GM21447 (cell line): ENCODE results near the gene OBSCN.

Experiments used
- ATAC-seq: cut with Tn5 transposase; IDR thresholded peaks from one replicate; pipeline ENCODE4 v1.9.1; 2021; ENCODE audit not compliant: unreplicated experiment

The OBSCN gene

DNA sequence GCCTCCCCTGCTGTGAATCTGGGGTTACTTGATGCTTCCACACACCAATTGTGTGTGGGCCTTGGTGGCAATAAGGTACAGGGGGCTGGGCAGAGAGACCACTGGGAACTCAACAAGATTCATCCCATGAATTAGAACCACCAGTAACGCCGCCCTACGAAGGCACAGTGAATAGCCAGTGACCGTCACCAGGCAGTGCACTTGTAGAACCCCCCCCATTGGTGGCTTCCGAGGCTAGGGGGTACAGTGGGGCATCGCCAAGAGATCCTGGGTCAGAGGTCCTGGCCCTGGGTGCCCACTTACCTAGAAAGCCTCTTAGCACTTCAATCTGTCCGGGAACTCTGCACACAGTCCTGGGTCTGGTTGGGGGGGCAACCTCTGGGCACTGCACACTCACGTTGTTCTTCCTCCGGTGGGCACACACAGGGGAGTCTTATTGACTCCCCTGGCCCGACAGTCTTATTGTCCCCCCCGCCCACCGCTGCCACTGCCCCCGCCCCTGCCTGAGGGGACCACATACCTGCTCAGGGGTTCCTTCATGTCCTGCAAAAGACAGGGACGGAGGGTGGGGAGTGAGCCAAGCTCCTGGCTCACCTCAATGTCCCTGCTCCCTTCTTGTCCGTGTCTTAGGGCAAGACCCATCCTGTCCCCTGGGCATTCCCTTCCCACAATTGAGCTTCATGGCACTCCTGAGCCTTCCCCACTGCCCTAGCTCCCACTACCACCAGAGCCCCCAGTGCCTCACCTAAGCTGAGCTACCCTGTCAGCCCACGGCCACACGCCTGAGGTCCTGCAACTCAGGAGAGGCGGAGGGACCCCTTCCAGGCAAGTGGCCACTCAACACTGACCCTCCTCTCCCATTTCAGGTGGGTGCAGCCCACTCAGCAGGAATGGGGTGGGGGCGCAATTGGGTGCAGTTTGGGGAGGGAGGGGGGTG lies 201.3 kb downstream of the OBSCN start:
- no peak for ATAC-seq

DNA sequence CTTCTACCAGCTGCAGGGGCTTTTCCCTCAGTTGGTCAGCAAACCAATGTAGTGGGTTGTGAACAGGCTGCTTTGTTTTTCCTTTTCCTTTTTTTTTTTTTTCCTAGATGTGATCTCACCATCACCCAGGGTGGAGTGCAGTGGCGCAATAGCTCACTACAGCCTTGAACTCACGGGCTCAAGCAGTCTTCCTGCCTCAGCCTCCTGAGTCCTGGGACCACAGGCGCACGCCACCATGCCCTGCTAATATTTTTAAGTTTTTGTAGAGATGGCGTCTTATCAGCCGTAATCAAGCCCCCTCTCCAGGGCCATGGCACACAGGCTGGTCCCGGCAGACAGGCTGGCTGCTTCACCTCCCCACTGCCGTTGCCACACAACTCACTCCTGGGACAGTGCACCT lies 202.2 kb downstream of the OBSCN start:
- no peak for ATAC-seq

DNA sequence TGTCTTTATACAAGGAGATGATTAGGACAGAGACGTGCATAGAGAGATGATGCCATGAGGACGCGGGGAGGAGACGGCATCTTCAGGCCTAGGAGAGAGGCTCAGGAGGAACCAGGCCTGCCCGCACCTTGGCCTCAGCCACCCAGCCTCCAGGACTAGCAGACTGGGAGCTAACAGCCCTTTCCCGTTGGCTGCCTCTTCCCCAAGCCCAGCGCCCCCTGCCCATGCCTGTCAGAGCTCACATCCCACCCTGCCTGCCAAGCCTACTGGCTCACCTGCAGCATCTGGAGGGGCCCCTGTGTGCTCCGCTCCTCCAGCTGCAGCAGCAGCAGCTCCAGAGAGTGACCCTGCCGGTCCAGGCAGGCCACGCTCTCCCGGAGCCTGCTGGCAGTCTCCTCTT lies 202.8 kb downstream of the OBSCN start:
- ATAC-seq = no peak

DNA sequence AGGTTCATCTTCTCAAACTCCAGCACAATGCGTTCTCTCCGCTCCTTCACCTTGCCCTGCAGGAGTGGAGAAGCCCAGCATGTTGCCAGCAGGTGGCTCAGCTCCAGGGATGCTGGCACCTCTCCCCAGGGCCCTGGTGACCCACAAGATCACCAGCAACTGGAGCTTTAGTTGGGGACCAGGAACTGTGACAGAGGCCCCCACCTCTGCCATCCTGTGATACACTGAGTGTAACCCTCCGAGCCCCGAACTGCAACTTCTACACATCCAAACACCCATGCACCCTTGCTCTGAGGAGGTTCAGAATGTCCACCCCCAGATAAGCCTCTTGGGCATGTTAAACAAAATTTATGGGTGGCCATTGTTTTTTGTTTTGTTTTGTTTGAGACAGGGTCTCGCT lies 203.3 kb downstream of the OBSCN start:
- no peak for ATAC-seq

DNA sequence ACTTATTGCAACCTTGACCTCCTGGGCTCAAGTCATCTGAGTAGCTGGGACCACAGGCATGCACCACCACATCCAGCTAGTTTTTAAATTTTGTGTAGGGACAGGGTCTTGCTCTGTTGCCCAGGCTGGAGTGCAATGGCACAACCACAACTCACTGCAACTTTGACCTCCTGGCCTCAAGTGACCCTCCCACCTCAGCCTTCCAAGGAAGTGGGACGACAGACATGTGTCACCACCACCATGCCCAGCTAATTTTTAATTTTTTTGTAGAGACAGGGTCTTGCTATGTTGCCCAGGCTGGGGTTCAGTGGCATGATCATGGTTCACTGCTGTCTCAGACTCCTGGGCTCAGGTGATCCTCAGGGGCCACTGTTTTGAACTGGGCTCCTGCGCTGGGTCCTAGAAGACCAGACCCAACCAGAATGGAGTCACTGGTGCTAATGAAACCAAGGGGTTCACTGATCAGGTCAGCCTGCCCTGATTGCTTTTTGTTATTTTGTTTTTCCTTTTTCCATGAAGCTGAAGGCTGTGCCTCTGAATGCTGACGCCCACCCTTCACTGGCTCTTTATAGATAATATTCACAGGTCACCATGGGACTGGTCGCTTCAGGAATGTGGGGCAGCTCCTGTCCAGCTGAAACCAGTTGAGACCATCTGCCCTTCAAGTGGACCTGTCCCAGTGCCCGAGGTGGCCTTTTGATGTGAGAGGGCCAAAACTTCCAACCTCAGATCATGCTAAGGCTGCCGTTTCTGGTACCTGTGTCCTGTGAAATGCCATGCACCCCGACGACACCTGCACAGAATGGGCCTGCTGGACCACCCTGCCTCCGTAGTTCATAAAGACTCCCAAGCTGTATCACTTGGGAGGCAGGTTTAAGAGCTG lies 203.9 kb downstream of the OBSCN start:
- ATAC-seq = no peak

DNA sequence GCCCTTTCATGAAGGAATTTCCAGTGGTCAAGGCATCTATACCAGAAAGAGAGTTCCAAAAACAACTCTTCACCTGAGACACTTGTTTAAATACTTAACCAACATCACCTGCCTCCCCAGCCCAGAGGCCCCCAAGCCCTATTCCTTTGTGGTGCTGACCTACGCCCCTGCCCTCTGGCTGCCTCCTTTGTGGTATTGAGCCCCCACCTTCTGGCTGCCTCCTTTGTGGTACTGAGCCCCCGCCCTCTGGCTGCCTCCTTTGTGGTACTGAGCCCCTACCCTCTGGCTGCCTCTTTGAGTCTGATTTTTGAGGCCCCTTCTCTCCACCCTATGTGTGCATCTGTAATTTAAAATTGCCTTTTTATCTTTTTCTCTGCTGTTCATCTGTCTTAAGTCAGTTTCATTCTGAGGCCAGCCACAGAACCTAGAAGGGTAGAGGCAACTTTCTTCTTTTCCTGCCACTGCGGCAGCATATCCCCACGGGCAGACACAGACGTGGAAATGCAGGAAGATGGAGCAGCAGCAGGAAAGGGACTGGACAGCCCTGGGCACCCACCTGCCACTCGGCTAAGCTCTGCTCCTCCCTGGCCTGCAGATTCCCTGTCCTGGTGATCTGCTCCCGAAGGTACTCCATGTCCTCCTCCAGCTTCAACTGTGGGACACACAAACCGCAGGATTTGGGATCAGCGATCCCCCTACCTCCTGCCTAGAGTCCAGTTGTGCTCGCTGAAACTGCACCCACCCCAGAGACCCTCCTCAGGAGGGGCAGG lies 205.6 kb downstream of the OBSCN start:
- no peak for ATAC-seq

DNA sequence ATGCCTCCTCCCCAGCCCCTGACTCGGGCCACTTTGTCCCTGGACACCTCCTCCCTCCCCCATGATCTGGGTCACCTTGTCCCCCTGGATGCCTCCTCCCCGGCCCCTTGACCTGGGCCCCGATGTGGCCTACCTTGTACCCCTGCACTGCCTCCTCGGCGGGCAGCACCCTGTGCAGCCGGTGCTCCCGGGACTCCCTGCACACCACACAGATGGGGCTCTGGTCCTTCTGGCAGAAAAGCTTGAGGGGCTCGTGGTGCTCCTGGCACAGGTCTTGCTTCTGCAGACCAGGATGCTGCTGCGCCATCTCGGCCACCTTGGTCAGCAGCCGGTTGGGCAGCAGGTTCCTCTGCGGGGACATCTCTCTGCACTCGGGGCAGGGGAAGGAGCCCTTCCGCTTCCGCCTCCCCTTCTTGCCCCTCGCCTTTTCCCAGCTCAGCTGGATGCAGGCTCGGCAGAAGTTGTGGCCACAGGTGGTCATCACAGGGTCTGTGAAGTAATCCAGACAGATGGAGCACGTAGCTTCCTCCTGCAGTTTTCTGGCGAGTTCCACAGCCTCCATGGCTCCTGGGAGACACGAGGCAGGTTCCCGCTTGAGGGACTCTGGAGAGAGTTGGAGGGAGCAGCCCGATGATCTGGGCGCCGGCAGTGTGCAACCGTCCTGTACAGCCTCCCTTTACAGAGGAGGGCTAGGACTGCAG lies 206.8 kb downstream of the OBSCN start:
- no peak for ATAC-seq

DNA sequence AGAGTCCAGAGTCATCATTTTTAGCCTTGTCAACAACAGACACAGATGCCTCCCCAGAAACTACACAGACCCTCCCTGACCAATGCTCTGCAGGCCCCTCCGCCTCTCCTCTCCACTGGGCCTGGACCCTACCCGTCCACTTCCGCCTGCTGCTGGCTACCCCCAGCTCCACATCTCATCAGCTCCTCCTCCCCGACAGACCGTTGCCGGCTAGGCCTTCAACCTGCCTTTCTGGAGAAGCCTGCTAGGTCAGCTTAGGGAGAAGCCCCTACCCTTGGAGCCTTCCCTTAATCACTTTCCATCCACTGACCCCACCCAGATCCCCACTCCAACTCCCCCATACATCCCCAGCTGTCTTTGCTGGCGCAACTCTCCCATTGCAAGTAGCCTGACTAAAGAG lies 207.4 kb downstream of the OBSCN start:
- ATAC-seq = no peak

DNA sequence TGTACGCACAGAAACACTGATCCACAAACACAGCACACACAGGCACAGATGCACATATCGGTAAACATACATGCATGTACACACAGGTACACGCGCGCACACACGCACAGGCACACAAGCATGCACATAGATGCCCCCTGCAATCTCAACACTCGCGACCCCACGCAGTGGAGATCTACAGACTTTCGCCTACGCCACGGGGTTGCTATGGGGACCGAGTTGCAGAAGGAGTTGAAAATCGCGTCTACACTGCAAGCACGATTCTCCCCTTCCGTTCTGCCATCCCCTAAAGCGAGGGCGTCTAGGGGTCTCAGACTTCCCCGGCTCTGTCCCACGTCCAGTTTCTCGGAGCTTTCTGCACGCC lies 208.0 kb downstream of the OBSCN start:
- no peak for ATAC-seq

DNA sequence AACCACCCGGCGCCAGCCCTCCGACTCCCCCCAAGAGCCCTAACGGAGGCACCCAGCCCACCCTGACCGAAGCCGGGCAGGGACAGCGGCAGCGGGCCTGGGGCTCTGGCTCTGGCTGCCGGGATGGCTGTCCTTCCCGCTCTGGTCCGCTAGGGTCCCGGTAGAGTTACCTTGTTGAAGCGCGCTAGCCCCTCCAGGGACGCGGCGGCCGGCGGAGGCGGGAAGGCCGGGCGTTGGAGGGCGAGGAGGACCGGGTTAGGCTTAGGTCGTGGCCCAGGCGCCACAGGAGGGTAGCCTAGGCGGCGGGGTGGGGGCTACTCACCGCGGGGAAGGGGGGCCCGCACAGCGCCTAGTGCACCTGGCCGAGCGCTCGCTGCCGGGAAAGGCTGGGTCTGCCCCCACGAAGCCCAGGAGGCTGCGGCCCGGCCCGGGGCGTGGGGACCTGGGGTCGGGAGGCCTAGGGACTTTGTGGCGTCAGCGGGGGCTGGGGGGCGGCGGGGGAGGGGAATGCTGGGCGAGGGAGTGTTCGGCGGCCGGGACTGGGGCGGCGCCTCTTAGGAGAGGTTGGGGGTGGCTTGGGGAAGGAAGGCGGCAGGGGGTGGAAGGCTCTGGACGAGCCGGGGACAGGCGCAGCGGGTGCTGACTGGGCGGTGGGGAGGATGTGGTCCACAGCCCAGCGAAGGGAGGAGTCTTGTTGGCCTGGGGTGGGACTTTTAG lies 208.5 kb downstream of the OBSCN start, which contains the start of gene TRIM17:
TSS of gene TRIM17 (minus strand) at position 645 of the 717 bp plus-strand sequence. CDS start 1,789 bp downstream, outside the sequence.
- ATAC-seq = no peak

DNA sequence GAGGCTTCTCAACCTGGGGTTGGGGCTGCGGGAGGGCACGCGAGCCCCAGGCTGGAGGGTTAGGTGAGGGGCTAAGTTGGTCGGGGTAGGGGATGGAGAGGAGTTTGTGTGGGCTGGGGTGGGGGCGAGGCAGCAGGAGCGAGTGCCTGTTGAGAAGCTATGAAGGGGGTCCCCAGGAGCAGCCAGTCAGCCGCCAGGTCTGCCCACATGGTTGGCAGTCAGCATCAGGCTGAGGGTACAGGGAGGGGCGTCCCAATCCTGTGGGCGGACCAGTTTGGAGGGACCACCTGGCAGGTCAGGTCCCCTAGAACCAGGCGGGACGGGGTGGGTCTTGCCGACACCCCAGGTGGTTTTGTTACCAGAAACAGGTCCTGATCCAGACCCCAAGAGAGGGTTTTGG lies 209.2 kb downstream of the OBSCN start:
- ATAC-seq = no peak

DNA sequence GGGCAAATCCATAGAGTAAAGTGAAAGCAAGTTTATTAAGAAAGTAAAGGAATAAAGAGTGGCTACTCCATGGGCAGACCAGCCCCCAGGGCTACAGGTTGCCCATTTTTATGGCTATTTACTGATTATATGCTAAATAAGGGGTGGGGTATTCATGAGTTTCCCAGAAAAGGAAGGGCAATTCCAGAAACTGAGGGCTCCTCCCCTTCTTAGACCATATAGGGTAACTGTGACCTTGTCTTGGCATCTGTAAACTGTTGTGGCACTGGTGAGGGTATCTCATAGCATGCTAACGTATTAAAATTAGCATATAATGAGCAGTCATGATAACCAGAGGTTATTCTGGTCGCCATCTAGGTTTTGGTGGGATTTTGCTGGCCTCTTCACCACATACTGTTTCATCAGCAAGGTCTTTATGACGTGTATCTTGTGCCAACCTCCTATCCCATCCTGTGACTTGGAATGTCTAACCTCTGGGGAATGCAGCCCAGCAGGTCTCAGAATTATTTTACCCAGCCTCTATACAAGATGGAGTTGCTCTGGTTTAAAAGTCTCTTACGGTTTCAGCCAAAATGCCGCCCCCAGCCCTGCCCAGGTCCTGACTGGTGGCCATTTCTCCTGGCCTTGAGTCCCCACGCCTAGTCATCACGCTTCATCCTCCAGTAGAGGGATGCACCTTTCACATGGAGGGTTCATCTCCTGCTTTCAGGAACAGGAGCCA lies 209.8 kb downstream of the OBSCN start:
- ATAC-seq = no peak

DNA sequence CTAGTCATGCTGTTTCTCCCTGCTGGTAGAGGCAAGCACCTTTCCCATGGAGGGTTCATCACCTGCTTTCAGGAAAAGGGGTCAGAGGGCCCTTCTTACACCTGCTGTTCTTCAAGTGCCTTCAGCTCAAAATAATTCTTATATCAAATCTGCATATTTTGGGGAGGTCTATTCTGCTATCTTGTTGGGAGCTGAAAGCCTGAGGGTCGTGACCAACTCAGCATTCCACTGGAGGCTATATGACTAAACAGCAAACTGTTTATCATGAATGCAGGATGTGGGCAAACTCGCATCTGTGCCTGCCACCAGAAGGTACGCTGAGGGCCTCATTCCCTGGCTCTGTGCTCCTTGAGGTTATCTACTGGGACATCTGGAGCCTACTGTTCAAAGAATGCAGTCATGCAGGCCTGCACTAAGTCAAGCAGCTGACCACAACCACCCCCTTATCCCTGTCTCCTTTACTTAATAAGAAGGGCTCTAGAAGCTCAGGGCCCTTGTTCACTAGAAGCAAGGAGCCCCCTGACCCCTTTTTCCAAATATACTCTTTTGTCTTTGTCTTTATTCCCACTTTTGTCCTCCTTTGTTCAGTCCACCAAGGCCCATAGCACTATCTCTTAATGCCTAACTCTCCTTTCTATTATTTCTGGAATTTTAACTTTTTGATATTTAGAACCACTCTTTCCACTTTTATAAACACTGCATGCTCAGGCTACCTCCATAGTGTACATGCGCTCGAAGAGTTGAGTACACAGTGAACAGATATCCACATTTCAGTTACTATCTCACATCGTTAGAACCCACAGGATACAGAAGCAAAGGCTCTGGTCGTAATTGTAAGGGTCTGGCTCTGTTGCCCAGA lies 213.4 kb downstream of the OBSCN start:
- ATAC-seq = no peak

DNA sequence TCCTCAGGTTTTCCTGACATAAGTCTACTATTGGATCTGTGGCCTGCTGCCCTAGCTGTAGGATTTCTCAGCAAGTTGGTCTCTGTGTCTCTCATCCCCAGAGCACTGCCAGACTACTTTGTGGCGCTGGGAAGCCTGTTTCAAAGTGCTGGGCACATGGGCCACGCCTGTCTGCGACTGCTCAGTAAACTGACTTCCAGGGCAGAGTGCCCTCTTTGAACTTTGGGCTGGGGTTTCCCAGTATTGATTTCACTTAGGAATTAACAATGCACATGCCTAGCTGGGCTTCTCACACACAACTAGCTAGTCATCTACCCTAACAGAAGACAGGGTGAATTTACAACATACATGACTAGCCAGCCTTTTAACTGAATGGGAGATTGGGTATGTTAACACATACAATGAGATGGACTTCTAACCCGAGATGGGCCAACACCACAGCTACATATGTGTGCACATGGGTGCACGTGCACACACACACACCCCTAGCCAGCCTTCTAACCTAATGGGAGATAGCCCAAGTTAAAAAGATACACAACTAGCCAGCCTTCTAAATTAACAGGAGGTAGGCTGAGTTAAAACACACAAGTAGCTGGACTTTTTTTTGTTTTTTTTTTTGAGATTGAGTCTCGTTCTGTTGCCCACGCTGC lies 215.7 kb downstream of the OBSCN start:
- no peak for ATAC-seq

DNA sequence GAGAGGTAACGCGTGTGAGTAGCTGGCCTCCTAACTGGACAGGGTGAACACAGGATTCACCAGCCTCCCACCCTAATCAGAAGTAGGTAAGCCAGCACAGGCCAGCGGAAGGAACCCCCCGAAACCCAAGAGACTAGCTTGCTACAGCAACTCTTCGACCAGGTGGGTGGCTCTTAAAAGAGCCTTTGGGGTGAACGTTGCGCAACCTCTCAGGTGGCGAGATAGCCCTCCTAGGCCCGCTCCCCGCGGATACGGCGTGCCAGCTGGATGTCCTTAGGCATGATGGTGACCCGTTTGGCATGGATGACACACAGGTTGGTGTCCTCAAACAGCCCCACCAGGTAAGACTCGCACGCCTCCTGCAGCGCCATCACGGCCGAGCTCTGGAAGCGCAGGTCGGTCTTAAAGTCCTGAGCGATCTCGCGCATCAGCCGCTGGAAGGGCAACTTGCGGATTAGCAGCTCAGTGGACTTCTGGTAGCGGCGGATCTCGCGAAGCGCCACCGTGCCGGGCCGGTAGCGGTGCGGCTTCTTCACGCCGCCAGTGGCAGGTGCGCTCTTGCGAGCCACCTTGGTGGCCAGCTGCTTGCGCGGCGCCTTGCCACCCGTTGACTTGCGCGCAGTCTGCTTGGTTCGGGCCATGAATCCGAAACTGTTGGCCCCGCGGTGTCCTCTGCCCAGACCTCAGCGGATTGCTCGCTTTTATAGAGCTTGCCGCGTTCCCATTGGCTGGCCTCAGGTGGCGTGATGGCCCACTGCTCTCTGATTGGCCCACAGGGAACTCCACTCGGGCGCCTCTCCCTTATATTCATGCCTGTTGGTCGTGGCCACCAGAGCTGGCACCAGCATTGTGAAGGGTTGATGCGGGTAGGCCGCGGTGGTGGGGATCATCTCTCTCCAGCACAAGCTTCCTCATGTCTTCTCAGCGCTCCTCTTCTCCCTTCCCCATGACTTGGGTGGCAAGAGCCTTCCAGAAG lies 217.1 kb downstream of the OBSCN start:
- no peak for ATAC-seq

DNA sequence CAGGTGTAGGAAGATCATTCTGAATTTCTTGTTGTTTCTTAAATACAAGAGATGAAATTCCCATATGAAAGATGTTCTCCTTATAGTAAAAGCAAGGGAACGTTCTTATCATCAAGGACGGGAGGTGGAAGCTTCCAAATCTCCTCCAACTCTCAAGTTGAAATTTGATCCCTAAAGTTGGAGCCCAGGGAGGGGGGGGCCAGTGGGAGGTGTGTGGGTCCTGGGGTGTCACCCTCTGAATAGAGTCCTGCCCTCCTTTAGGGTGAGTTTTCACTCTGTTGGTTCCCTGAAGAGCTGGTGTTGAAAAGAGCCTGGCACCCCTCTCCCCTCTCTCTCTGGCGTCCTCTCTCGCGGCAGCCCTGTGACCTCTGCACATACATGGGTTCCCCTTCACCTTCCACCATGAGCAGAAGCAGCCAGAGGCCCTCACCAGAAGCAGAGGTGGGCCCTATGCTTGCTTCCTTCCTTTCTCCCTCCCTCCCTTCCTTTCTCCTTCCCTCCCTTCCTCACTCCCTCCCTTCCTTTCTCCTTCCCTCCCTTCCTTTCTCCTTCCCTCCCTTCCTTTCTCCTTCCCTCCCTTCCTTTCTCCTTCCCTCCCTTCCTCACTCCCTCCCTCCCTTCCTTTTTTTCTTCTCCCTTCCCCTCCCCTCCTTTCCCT lies 218.8 kb downstream of the OBSCN start:
- no peak for ATAC-seq
